Astrocyte of the spinal cord (primary cell): ENCODE measurements around the gene SLC28A1.

Experiments used
- DNase-seq: peaks from one replicate; pipeline ENCODE4 v3.0.0; 2011; ENCODE audit warnings: low read depth, low spot score
- H3K4me3 ChIP-seq: 2 replicates; pipeline ENCODE4 v1.5.1; 2011; ENCODE audit warnings: low read depth, mild to moderate bottlenecking, low read length, moderate library complexity
- in situ Hi-C: cut with HindIII; loops from 2 replicates; pipeline ENCODE4 v1.10.0; 2017; ENCODE audit warnings: low sequenced_read_pairs
- TF ChIP-seq, protein P1 (sequence below): IDR thresholded peaks from 2 replicates; pipeline ENCODE4 v1.5.1; 2012; ENCODE audit warnings: low read depth, mild to moderate bottlenecking, low read length, inconsistent platforms

SLC28A1 gene

GRCh38 chr15:84859144-84859543, 25.3 kb upstream of the SLC28A1 start:
- no peak overlapping the region for H3K4me3 ChIP-seq
- no peak for DNase-seq
- in situ Hi-C loops = no loop called here
- TF ChIP-seq, protein P1, sequence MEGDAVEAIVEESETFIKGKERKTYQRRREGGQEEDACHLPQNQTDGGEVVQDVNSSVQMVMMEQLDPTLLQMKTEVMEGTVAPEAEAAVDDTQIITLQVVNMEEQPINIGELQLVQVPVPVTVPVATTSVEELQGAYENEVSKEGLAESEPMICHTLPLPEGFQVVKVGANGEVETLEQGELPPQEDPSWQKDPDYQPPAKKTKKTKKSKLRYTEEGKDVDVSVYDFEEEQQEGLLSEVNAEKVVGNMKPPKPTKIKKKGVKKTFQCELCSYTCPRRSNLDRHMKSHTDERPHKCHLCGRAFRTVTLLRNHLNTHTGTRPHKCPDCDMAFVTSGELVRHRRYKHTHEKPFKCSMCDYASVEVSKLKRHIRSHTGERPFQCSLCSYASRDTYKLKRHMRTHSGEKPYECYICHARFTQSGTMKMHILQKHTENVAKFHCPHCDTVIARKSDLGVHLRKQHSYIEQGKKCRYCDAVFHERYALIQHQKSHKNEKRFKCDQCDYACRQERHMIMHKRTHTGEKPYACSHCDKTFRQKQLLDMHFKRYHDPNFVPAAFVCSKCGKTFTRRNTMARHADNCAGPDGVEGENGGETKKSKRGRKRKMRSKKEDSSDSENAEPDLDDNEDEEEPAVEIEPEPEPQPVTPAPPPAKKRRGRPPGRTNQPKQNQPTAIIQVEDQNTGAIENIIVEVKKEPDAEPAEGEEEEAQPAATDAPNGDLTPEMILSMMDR = no peak

GRCh38 chr15:84859651-84860050, 24.8 kb upstream of the SLC28A1 start:
- H3K4me3 ChIP-seq = no peak overlapping the region
- in situ Hi-C loops = no loop called here
- TF ChIP-seq, protein P1 = no peak
- no peak for DNase-seq

- H3K4me3 ChIP-seq = no peak overlapping the region
- TF ChIP-seq, protein P1 = no peak
- in situ Hi-C loops = no loop called here
Observed at GRCh38 chr15:84861781-84862180, 22.7 kb upstream of the SLC28A1 start.

GRCh38 chr15:84862214-84862975, 22.1 kb upstream of the SLC28A1 start:
- DNase-seq = no peak
- in situ Hi-C loops = no loop called here
- TF ChIP-seq, protein P1 = no peak
- H3K4me3 ChIP-seq = no peak overlapping the region

More at GRCh38 chr15:84861781-84862180, 22.7 kb upstream of the SLC28A1 start:
- no peak for DNase-seq

DNA sequence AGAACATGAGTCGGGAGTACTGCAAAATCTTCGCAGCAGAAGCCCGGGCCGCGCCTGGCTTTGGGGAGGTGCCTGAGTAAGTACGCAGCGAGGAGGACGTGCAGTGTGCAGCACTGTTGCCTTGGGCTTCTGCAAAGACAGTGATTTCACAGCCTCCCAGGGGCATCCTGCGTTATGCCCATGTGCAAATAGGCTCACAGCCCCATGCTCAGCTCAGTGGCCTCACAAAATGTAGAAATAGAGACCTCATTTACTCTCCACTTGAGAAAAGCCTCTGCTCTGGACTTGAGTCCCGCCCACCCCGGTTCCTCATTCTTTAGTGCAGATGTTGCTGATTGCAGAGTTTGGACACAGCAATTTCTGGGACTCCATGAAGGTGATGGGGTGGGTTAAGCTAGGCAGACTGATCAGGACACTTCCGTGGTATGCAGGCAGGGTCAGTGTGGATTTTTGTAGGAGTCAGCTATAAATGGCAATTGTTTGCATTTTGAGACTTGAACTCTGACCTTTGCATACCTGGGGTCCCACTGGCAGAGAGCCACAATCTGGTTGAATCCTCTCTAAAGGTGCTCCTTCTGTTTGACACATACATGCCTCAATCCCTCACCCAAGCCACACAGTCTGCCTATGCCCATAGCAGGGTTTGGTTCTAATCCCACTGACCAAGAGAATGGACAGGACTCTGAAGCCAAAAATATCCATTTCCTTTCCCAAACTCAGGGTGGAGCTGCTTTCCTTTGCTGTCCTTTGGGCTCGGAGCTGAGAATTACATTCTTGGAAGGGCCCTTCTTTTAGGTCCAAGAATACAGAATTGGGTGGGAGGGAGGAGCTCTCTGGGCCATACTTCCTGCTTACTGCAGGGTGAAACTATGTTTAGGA, 20.7 kb upstream of the SLC28A1 start:
- H3K4me3 ChIP-seq = no peak overlapping the region
- in situ Hi-C loops = no loop called here
- TF ChIP-seq, protein P1 = no peak
- no peak for DNase-seq

DNA sequence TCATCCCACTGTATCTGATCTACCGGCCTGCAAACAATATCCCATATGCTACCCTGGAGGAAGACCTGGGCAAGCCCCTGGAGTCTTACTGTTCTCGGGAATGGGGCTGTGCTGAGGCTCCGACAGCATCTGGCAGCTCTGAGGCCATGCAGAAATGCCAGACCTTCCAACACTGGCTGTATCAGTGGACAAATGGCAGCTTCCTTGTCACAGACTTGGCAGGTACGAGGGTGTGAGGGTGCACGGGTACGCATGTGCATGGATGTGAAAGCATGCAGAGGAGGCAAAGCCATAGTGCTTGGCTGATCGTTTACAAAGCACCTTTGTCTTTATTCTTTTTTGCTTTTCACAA, 20.0 kb upstream of the SLC28A1 start:
- TF ChIP-seq, protein P1 = no peak
- in situ Hi-C loops = no loop called here
- no peak overlapping the region for H3K4me3 ChIP-seq
- DNase-seq = no peak
